ENCODE data around the gene ZNF300. TPM values are rescaled to one million over a fixed set of nuclear protein-coding genes. Genes with fewer than 3 reads are reported as not detected.
A peak's percentile ranks its signal among the peaks of the same experiment; 100 is the strongest.

Gene ZNF300
- total and polyA plus RNA-seq, 2 donors (not counting 3 experiments of a cell fraction or from before 2014, with no cell fraction given): 4.6 to 9.6 TPM

DNA sequence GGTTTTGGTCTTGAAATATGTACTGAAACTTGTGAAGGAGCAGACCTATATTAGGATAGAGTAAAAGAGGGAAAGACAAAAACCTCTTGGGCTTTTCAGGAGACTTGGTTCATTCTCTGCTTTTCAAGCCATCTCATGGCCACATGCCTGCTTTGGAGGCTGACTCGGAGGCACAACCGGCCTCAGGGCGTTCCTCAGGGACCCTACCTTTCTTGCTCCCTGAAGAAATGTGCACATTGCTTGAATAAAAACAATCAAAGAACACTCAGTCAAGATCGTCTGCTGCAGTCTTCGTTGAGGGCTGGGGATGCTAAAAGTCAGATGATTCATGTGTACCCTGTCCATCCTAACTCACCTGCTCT is 57.5 kb downstream of the ZNF300 start:
- no TSS peak for BruUV-seq (replicated peaks)
- CTCF ChIA-PET: interaction anchor here (0.6 to 3.8 kb wide), 30 partner anchors 14 to 411 kb away, joined by 3 to 86 read pairs (median 4); partner anchors contain the start of genes MYOZ3, RBM22 and SMIM3
- FAIRE-seq (no peak), DNase-seq (ENCODE audit: low read depth, low spot score) (no peak)
- Histone ChIP-seq H3K27ac (ENCODE audit: insufficient read depth, low read depth, low read length) (no peak overlapping the region), H3K36me3 (ENCODE audit: control insufficient read depth in 2 of 2, extremely low read depth in 1 of 2, insufficient read depth in 2 of 2, low read length in 2 of 2) (no peaks in the 10 kb centered on the region), H4K20me1 (replicated peaks; ENCODE audit: control insufficient read depth, extremely low read depth, insufficient read depth, low read length) (no peaks in the 10 kb centered on the region), H3K4me2 (ENCODE audit: insufficient read depth, low read length) (no peak overlapping the region), H3K4me3 (replicated peaks in 1 of 3; ENCODE audit: insufficient read depth in 1 of 3, low read depth in 1 of 3, low read length in 3 of 3) (no peak overlapping the region), H3K9me1 (replicated peaks; ENCODE audit: control insufficient read depth, extremely low read depth, insufficient read depth, low read length) (no peaks in the 10 kb centered on the region), H3K9me3 (replicated peaks; ENCODE audit: control insufficient read depth, insufficient read depth, low read length) (no peaks in the 10 kb centered on the region), H3K27me3 (ENCODE audit: control insufficient read depth in 2 of 2, insufficient read depth in 2 of 2, low read length in 2 of 2) (peaks cover 8% of the 10 kb centered on the region in 2 experiments), H3K79me2 (ENCODE audit: control insufficient read depth, insufficient read depth, low read length) (no peaks in the 10 kb centered on the region), H2AFZ (ENCODE audit: low read depth, low read length) (no peak overlapping the region), H3K9ac (replicated peaks; ENCODE audit: extremely low read depth, insufficient read depth, low read length) (no peak overlapping the region), H3K4me1 (ENCODE audit: control insufficient read depth, extremely low read depth, insufficient read depth, low read length) (no peaks in the 10 kb centered on the region)
- dilution Hi-C loops (cut with MboI; ENCODE audit: extremely low pct_ligation_motif_present, low sequenced_read_pairs) (no loop called here), intact Hi-C loops (cut with micrococcal nuclease) (loop anchor here (1.0 to 5.0 kb wide), 5 partner anchors 45 to 390 kb away; no protein-coding TSS in a partner anchor)
- no peak for TF ChIP-seq EZH2 (IDR thresholded peaks at IDR 0.05; ENCODE audit: borderline replicate concordance, low read depth, low read length, severe bottlenecking)
- TF ChIP-seq JUN (IDR thresholded peaks at IDR 0.05; ENCODE audit: borderline replicate concordance, insufficient read depth, insufficient read length, low read depth): no peak
- TF ChIP-seq, protein P1, sequence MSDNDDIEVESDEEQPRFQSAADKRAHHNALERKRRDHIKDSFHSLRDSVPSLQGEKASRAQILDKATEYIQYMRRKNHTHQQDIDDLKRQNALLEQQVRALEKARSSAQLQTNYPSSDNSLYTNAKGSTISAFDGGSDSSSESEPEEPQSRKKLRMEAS (IDR thresholded peaks at IDR 0.05; ENCODE audit: insufficient read depth, insufficient read length): no peak
- no peak for TF ChIP-seq MYC (IDR thresholded peaks at IDR 0.05; ENCODE audit: low read depth, low read length)
- no peak for TF ChIP-seq POLR2AphosphoS5 (IDR thresholded peaks at IDR 0.05; ENCODE audit: insufficient read depth, low read depth, low read length)
- TF ChIP-seq POLR2A (IDR thresholded peaks at IDR 0.05; ENCODE audit: low read depth, low read length): no peak
- POLR2A ChIA-PET: no interaction called here

DNA sequence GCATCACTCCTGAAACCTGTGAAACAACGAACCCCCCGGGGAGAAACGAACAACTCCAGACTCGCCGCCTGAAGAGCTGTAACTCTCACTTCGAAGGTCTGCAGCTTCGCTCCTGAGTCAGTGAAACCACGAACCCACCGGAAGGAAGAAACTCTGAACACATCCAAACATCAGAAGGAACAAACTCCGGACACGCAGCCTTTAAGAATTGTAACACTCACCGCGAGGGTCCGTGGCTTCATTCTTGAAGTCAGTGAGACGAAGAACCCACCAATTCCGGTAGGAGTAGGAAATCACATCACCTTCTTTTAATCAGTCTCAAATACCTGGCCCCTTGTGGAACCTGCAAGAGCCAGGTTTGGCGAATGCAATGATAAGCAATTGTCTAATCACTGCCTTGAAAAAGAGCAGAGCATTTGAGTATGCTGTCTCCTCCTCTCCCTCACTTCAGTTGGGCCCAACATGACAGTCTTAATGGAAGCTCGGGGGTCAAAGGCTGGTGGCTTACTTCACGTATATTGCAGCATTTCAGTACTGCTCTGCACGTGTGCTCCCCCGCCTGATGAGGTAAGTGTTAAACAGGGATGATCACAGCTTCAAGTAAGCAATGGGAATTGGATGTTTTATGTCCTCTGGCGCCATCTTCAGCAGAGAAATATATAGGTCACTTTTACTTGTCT is 58.0 kb downstream of the ZNF300 start:
- no peak overlapping the region for H3K4me2 ChIP-seq (ENCODE audit: insufficient read depth, low read length)
- BruUV-seq (replicated peaks): no TSS peak
- CTCF ChIA-PET: interaction anchor here (0.6 to 3.8 kb wide), 35 partner anchors 13 to 411 kb away, joined by 3 to 86 read pairs (median 4); partner anchors contain the start of genes MYOZ3, RBM22 and SMIM3
- H3K27me3 ChIP-seq (ENCODE audit: control insufficient read depth in 2 of 2, insufficient read depth in 2 of 2, low read length in 2 of 2): peaks cover 3 to 6% of the 10 kb centered on the region in 2 experiments
- dilution Hi-C loops (cut with MboI; ENCODE audit: extremely low pct_ligation_motif_present, low sequenced_read_pairs) (no loop called here), intact Hi-C loops (cut with micrococcal nuclease) (loop anchor here (1.0 to 5.0 kb wide), 5 partner anchors 44 to 389 kb away; no protein-coding TSS in a partner anchor)
- no peaks in the 10 kb centered on the region for H4K20me1 ChIP-seq (replicated peaks; ENCODE audit: control insufficient read depth, extremely low read depth, insufficient read depth, low read length)
- no peaks in the 10 kb centered on the region for H3K9me3 ChIP-seq (replicated peaks; ENCODE audit: control insufficient read depth, insufficient read depth, low read length)
- DNase-seq (ENCODE audit: low read depth, low spot score) (peak; percentile 86), FAIRE-seq (peak; percentile 74)
- TF ChIP-seq, protein P1 (IDR thresholded peaks at IDR 0.05; ENCODE audit: insufficient read depth, insufficient read length): peak; percentile 21
- TF ChIP-seq JUN (IDR thresholded peaks at IDR 0.05; ENCODE audit: borderline replicate concordance, insufficient read depth, insufficient read length, low read depth) (no peak), POLR2AphosphoS5 (IDR thresholded peaks at IDR 0.05; ENCODE audit: insufficient read depth, low read depth, low read length) (no peak), MYC (IDR thresholded peaks at IDR 0.05; ENCODE audit: low read depth, low read length) (no peak), GATA2 (IDR thresholded peaks at IDR 0.05; ENCODE audit: insufficient read depth, insufficient read length, low read depth, low read length) (no peak), FOS (IDR thresholded peaks at IDR 0.05; ENCODE audit: borderline replicate concordance, insufficient read depth, low read length) (no peak)
- TF ChIP-seq, protein P2, sequence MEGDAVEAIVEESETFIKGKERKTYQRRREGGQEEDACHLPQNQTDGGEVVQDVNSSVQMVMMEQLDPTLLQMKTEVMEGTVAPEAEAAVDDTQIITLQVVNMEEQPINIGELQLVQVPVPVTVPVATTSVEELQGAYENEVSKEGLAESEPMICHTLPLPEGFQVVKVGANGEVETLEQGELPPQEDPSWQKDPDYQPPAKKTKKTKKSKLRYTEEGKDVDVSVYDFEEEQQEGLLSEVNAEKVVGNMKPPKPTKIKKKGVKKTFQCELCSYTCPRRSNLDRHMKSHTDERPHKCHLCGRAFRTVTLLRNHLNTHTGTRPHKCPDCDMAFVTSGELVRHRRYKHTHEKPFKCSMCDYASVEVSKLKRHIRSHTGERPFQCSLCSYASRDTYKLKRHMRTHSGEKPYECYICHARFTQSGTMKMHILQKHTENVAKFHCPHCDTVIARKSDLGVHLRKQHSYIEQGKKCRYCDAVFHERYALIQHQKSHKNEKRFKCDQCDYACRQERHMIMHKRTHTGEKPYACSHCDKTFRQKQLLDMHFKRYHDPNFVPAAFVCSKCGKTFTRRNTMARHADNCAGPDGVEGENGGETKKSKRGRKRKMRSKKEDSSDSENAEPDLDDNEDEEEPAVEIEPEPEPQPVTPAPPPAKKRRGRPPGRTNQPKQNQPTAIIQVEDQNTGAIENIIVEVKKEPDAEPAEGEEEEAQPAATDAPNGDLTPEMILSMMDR (IDR thresholded peaks at IDR 0.05; ENCODE audit: extremely low read depth in 1 of 2, insufficient read depth in 1 of 2, low read depth in 1 of 2, low read length in 2 of 2): peak; percentile 20 to 41
- H3K79me2 ChIP-seq (ENCODE audit: control insufficient read depth, insufficient read depth, low read length): no peaks in the 10 kb centered on the region
- H3K27ac ChIP-seq (ENCODE audit: insufficient read depth, low read depth, low read length): no peak overlapping the region
- H3K4me3 ChIP-seq (replicated peaks in 1 of 3; ENCODE audit: insufficient read depth in 1 of 3, low read depth in 1 of 3, low read length in 3 of 3): no peak overlapping the region
- no peak overlapping the region for H3K9ac ChIP-seq (replicated peaks; ENCODE audit: extremely low read depth, insufficient read depth, low read length)
- no peak overlapping the region for H2AFZ ChIP-seq (ENCODE audit: low read depth, low read length)
- POLR2A ChIA-PET: no interaction called here
- no peaks in the 10 kb centered on the region for H3K9me1 ChIP-seq (replicated peaks; ENCODE audit: control insufficient read depth, extremely low read depth, insufficient read depth, low read length)
- no peaks in the 10 kb centered on the region for H3K36me3 ChIP-seq (ENCODE audit: control insufficient read depth in 2 of 2, extremely low read depth in 1 of 2, insufficient read depth in 2 of 2, low read length in 2 of 2)
- no peaks in the 10 kb centered on the region for H3K4me1 ChIP-seq (ENCODE audit: control insufficient read depth, extremely low read depth, insufficient read depth, low read length)

Data from endothelial cell of umbilical vein (primary cell).